IMR-90 (cell line): Measurements from ENCODE around the gene PHKG2. TPM values are rescaled to one million over a fixed set of nuclear protein-coding genes. Genes with fewer than 3 reads are reported as not detected.

Experiments
- ATAC-seq: fragments of 200-7000 bp; cut with Tn5 transposase; 2 replicates; pipeline ENCODE4 v1.9.1; 2020; ENCODE audit warnings: low read depth, mild to moderate bottlenecking, moderate library complexity
- BruUV-seq: library from RNA; stranded (reverse); fragments of 400-500 nt; replicated peaks from 2 replicates; lab custom pipeline; 2021; lab: Mats Ljungman, UMichigan
- CTCF ChIA-PET: fragments of 300-600 bp; formaldehyde crosslinking; extraction: SDS; loops from one replicate; lab custom pipeline; 2021; ENCODE audit warnings: antibody characterized with exemption; lab: Yijun Ruan, JAX
- POLR2A ChIA-PET: fragments of 300-600 bp; sonication (Branson Sonifier 250); formaldehyde crosslinking; loops from one replicate; lab custom pipeline; 2022; ENCODE audit warnings: antibody characterized with exemption; ENCODE audit not compliant: unreplicated experiment; lab: Charles Lee
- DNase-seq: peaks from one replicate; pipeline ENCODE4 v3.0.0; 2013
- H2AFZ ChIP-seq: replicated peaks from 2 replicates; pipeline ENCODE3; 2013; ENCODE audit warnings: low read length, mild to moderate bottlenecking; ENCODE audit not compliant: poor library complexity
- H2AK5ac ChIP-seq: 2 replicates; pipeline ENCODE4 v1.6.1; 2013; ENCODE audit warnings: low read depth, low read length, inconsistent platforms
- H2AK9ac ChIP-seq: replicated peaks from 2 replicates; pipeline ENCODE3; 2013; ENCODE audit warnings: mild to moderate bottlenecking, low read depth, low read length, moderate library complexity; ENCODE audit not compliant: poor library complexity
- H2BK120ac ChIP-seq: 2 replicates; pipeline ENCODE4 v1.6.1; 2013; ENCODE audit warnings: low read depth, low read length, inconsistent platforms
- H2BK15ac ChIP-seq: 3 replicates; pipeline ENCODE4 v1.6.1; 2013; ENCODE audit warnings: low read depth, low read length, inconsistent platforms
- H2BK20ac ChIP-seq: 2 replicates; pipeline ENCODE4 v1.6.1; 2013; ENCODE audit warnings: low read depth, mild to moderate bottlenecking, inconsistent platforms, low read length, moderate library complexity
- H2BK5ac ChIP-seq: 2 replicates; pipeline ENCODE4 v1.6.1; 2013; ENCODE audit warnings: mild to moderate bottlenecking, low read depth, low read length, inconsistent platforms; ENCODE audit not compliant: poor library complexity, severe bottlenecking
- H3K14ac ChIP-seq: replicated peaks from 2 replicates; pipeline ENCODE4 v1.6.1; 2013; ENCODE audit warnings: low read depth, low read length, inconsistent platforms
- H3K18ac ChIP-seq: 2 replicates; pipeline ENCODE4 v1.6.1; 2013; ENCODE audit warnings: low read depth, low read length, control low read depth
- H3K23ac ChIP-seq: 2 replicates; pipeline ENCODE4 v1.6.1; 2013; ENCODE audit warnings: low read depth, low read length, inconsistent platforms
- H3K27ac ChIP-seq: 2 replicates; pipeline ENCODE4 v1.5.1; 2013; ENCODE audit warnings: mild to moderate bottlenecking, control low read depth, low read length; ENCODE audit not compliant: insufficient read depth
- H3K27me3 ChIP-seq: 2 replicates; pipeline ENCODE4 v1.6.1; 2013; ENCODE audit warnings: low read length; ENCODE audit not compliant: control insufficient read depth, insufficient read depth
- H3K36me3 ChIP-seq: 2 replicates; pipeline ENCODE4 v1.6.1; 2013; ENCODE audit warnings: low read length, mixed read lengths; ENCODE audit not compliant: control insufficient read depth, insufficient read depth
- H3K4ac ChIP-seq: 2 replicates; pipeline ENCODE4 v1.6.1; 2013; ENCODE audit warnings: low read depth, low read length, inconsistent platforms
- H3K4me1 ChIP-seq: 2 replicates; pipeline ENCODE4 v1.6.1; 2013; ENCODE audit warnings: low read length, mixed read lengths; ENCODE audit not compliant: control insufficient read depth, insufficient read depth
- H3K4me2 ChIP-seq: 2 replicates; pipeline ENCODE4 v1.6.1; 2013; ENCODE audit warnings: low read depth, mild to moderate bottlenecking, control low read depth, low read length, moderate library complexity
- H3K4me3 ChIP-seq: 2 replicates; pipeline ENCODE4 v1.5.1; 2013; ENCODE audit warnings: low read depth, mild to moderate bottlenecking, control low read depth, low read length, moderate library complexity; ENCODE audit not compliant: insufficient read depth
- H3K56ac ChIP-seq: 2 replicates; pipeline ENCODE4 v1.6.1; 2013; ENCODE audit warnings: low read length, inconsistent platforms; ENCODE audit not compliant: insufficient read depth; ENCODE audit errors: extremely low read depth
- H3K79me1 ChIP-seq, 2 experiments: 2 replicates each; pipeline ENCODE4 v1.6.1; 2013; ENCODE audit warnings: low read length in 2 of 2, inconsistent platforms in 1 of 2, low read depth in 1 of 2
- H3K9ac ChIP-seq: 2 replicates; pipeline ENCODE4 v1.6.1; 2013; ENCODE audit warnings: low read depth, low read length, control low read depth
- H3K9me1 ChIP-seq: 2 replicates; pipeline ENCODE4 v1.6.1; 2013; ENCODE audit warnings: low read length, inconsistent platforms; ENCODE audit not compliant: insufficient read depth
- H3K9me3 ChIP-seq: 2 replicates; pipeline ENCODE4 v1.6.1; 2013; ENCODE audit warnings: low read length; ENCODE audit not compliant: control insufficient read depth, insufficient read depth
- H4K20me1 ChIP-seq: 2 replicates; pipeline ENCODE4 v1.6.1; 2013; ENCODE audit warnings: low read length, inconsistent platforms; ENCODE audit not compliant: insufficient read depth
- H4K5ac ChIP-seq: 2 replicates; pipeline ENCODE4 v1.6.1; 2013; ENCODE audit warnings: mild to moderate bottlenecking, low read depth, low read length, control low read depth
- H4K8ac ChIP-seq, 2 experiments: 2 replicates each; pipeline ENCODE4 v1.6.1; 2013; ENCODE audit warnings: low read depth in 2 of 2, low read length in 2 of 2, control low read depth in 1 of 2, inconsistent platforms in 1 of 2
- H4K91ac ChIP-seq: 2 replicates; pipeline ENCODE4 v1.6.1; 2013; ENCODE audit warnings: low read depth, low read length, inconsistent platforms; ENCODE audit not compliant: insufficient read depth
- CEBPB ChIP-seq: IDR thresholded peaks from 2 replicates; pipeline ENCODE4 v1.6.1; 2012; ENCODE audit warnings: low read depth, low read length, improper control_type of control experiment
- CHD1 ChIP-seq: IDR thresholded peaks from 2 replicates; pipeline ENCODE4 v1.6.1; 2012; ENCODE audit warnings: low read depth, low read length, improper control_type of control experiment
- CTCF ChIP-seq: conservative IDR thresholded peaks from 2 replicates; pipeline ENCODE4 v1.5.1; 2012; ENCODE audit warnings: mild to moderate bottlenecking, low read depth, low read length, improper control_type of control experiment
- ELK1 ChIP-seq: fragments of 150-350 bp; IDR thresholded peaks from 2 replicates; pipeline ENCODE4 v1.6.1; 2016; ENCODE audit warnings: low read depth, mild to moderate bottlenecking, low read length, moderate library complexity, borderline replicate concordance
- FOS ChIP-seq: fragments of 150-350 bp; IDR thresholded peaks from 2 replicates; pipeline ENCODE4 v1.6.1; 2016; ENCODE audit warnings: low read depth, low read length
- MAFK ChIP-seq: IDR thresholded peaks from 2 replicates; pipeline ENCODE4 v1.6.1; 2012; ENCODE audit warnings: low read depth, low read length, improper control_type of control experiment
- MAZ ChIP-seq: IDR thresholded peaks from 2 replicates; pipeline ENCODE4 v1.6.1; 2012; ENCODE audit warnings: low read depth, mild to moderate bottlenecking, low read length, improper control_type of control experiment, moderate library complexity, borderline replicate concordance
- MXI1 ChIP-seq: IDR thresholded peaks from 2 replicates; pipeline ENCODE4 v1.6.1; 2012; ENCODE audit warnings: low read depth, mild to moderate bottlenecking, low read length, moderate library complexity, borderline replicate concordance
- NFE2L2 ChIP-seq: fragments of 150-350 bp; IDR thresholded peaks from 2 replicates; pipeline ENCODE4 v1.6.1; 2016; ENCODE audit warnings: low read depth, mild to moderate bottlenecking, low read length
- POLR2A ChIP-seq: IDR thresholded peaks from 2 replicates; pipeline ENCODE4 v1.6.1; 2012; ENCODE audit warnings: mild to moderate bottlenecking, low read depth, low read length
- RAD21 ChIP-seq: IDR thresholded peaks from 2 replicates; pipeline ENCODE4 v1.6.1; 2012; ENCODE audit warnings: low read length, improper control_type of control experiment
- RCOR1 ChIP-seq: IDR thresholded peaks from 2 replicates; pipeline ENCODE4 v1.6.1; 2012; ENCODE audit warnings: mild to moderate bottlenecking, low read length, improper control_type of control experiment; ENCODE audit not compliant: insufficient replicate concordance
- RFX5 ChIP-seq: IDR thresholded peaks from 2 replicates; pipeline ENCODE4 v1.8.0; 2012; ENCODE audit warnings: low read depth, mild to moderate bottlenecking, low read length, moderate library complexity
- SMC3 ChIP-seq: fragments of 150-350 bp; IDR thresholded peaks from 2 replicates; pipeline ENCODE4 v1.6.1; 2016; ENCODE audit warnings: low read depth, mild to moderate bottlenecking, antibody characterized with exemption, low read length, moderate library complexity
- USF2 ChIP-seq: fragments of 150-350 bp; IDR thresholded peaks from 2 replicates; pipeline ENCODE4 v1.6.1; 2017; ENCODE audit warnings: mild to moderate bottlenecking, antibody characterized with exemption, low read length, low read depth
- WGBS, 2 experiments: methylation state at CpG; one replicate each; pipeline versions ENCODE4 v1.1.5 to v1.1.7; 2013; ENCODE audit warnings: missing lambda C conversion rate in 2 of 2; ENCODE audit not compliant: insufficient read length in 1 of 2; ENCODE audit errors: extremely low coverage in 2 of 2; 5-methylcytosine and 5-hydroxymethylcytosine counted together
- dilution Hi-C: fragments of 300-500 bp; cut with HindIII; formaldehyde crosslinking; loops from one replicate; pipeline ENCODE4 v1.14.3; 2018; ENCODE audit warnings: low sequenced_read_pairs; ENCODE audit not compliant: unreplicated experiment
- in situ Hi-C: fragments of 300-500 bp; cut with MboI; formaldehyde crosslinking; loops from 3 replicates; pipeline ENCODE4 v1.14.3; 2019; ENCODE audit warnings: low sequenced_read_pairs, inconsistent platforms, mixed read lengths
- intact Hi-C: fragments of 100-400 bp; cut with micrococcal nuclease; formaldehyde crosslinking; loops from 2 replicates; pipeline ENCODE4 v1.10.0; 2022
- polyA plus RNA-seq, 3 experiments: library from polyadenylated mRNA; depleted of rRNA; stranded (reverse); fragments of >200 nt; gene quantifications; 2 replicates each; pipeline ENCODE4 v1.2.3, GENCODE V29; 2012; ENCODE audit warnings: low replicate concordance in 1 of 3
- total RNA-seq: library from RNA; depleted of rRNA; stranded (reverse); fragments of >200 nt; gene quantifications from 2 replicates; pipeline ENCODE4 v1.2.3, GENCODE V29; 2012

The PHKG2 gene
- total and polyA plus RNA-seq, 2 of the 4 experiments (the other 2 are of a cell fraction), result 26.0 to 38.9 TPM

GRCh38 chr16:30755955-30756780 is 7.9 kb downstream of the PHKG2 start:
- Histone ChIP-seq H4K91ac (no peak overlapping the region), H2AFZ (no peak overlapping the region), H3K4me3 (no peak overlapping the region), H3K4ac (no peak overlapping the region), H3K9me1 (0 out of 2 replicates have a peak, but pooled peaks cover 4% of the 10 kb centered on the region), H4K20me1 (no peaks in the 10 kb centered on the region), H4K8ac (no peak overlapping the region), H2BK120ac (no peak overlapping the region), H3K27me3 (no peaks in the 10 kb centered on the region), H3K4me2 (no peak overlapping the region), H3K4me1 (peaks cover 5% of the 10 kb centered on the region), H3K18ac (no peak overlapping the region), H3K27ac (no peak overlapping the region), H3K14ac (no peak overlapping the region), H2BK15ac (no peak overlapping the region), H3K56ac (no peak overlapping the region), H3K9me3 (no peaks in the 10 kb centered on the region), H2AK9ac (no peak overlapping the region), H3K36me3 (peaks cover 37% of the 10 kb centered on the region), H4K5ac (no peak overlapping the region), H2BK20ac (no peak overlapping the region), H2AK5ac (no peak overlapping the region), H2BK5ac (no peak overlapping the region), H3K79me1 (peaks cover 4 to 22% of the 10 kb centered on the region in 2 experiments), H3K9ac (no peak overlapping the region), H3K23ac (no peak overlapping the region)
- BruUV-seq, result no TSS peak
- 98% methylated on average over 13 of the region's 20 CpGs; no CpG with 5 or more reads in 1 of the 2 experiments for WGBS, 2 experiments
- POLR2A ChIA-PET, result no interaction called here
- ATAC-seq, result no peak
- intact Hi-C loops (no loop called here), dilution Hi-C loops (no loop called here), in situ Hi-C loops (no loop called here)
- CTCF ChIA-PET, result no interaction called here
- DNase-seq, result no peak
- TF ChIP-seq RAD21 (no peak), RCOR1 (no peak), ELK1 (no peak), CTCF (no peak), MXI1 (no peak), FOS (no peak), RFX5 (no peak), MAZ (no peak), CEBPB (no peak), USF2 (no peak), NFE2L2 (no peak), SMC3 (no peak), CHD1 (no peak), POLR2A (no peak), MAFK (no peak)
